IMR-90 (cell line): ENCODE data around the gene MAN1C1. TPM values are rescaled to one million over a fixed set of nuclear protein-coding genes. Genes with fewer than 3 reads are reported as not detected.

Source experiments
- ATAC-seq: fragments of 200-7000 bp; cut with Tn5 transposase; 2 replicates; pipeline ENCODE4 v1.9.1; 2020; ENCODE audit warnings: low read depth, mild to moderate bottlenecking, moderate library complexity
- BruUV-seq: library from RNA; stranded (reverse); fragments of 400-500 nt; replicated peaks from 2 replicates; lab custom pipeline; 2021; lab: Mats Ljungman, UMichigan
- CTCF ChIA-PET: fragments of 300-600 bp; formaldehyde crosslinking; extraction: SDS; loops from one replicate; lab custom pipeline; 2021; ENCODE audit warnings: antibody characterized with exemption; lab: Yijun Ruan, JAX
- POLR2A ChIA-PET: fragments of 300-600 bp; sonication (Branson Sonifier 250); formaldehyde crosslinking; loops from one replicate; lab custom pipeline; 2022; ENCODE audit warnings: antibody characterized with exemption; ENCODE audit not compliant: unreplicated experiment; lab: Charles Lee
- DNase-seq: peaks from one replicate; pipeline ENCODE4 v3.0.0; 2013
- H2AFZ ChIP-seq: replicated peaks from 2 replicates; pipeline ENCODE3; 2013; ENCODE audit warnings: low read length, mild to moderate bottlenecking; ENCODE audit not compliant: poor library complexity
- H2AK5ac ChIP-seq: 2 replicates; pipeline ENCODE4 v1.6.1; 2013; ENCODE audit warnings: low read depth, low read length, inconsistent platforms
- H2AK9ac ChIP-seq: replicated peaks from 2 replicates; pipeline ENCODE3; 2013; ENCODE audit warnings: mild to moderate bottlenecking, low read depth, low read length, moderate library complexity; ENCODE audit not compliant: poor library complexity
- H2BK120ac ChIP-seq: 2 replicates; pipeline ENCODE4 v1.6.1; 2013; ENCODE audit warnings: low read depth, low read length, inconsistent platforms
- H2BK15ac ChIP-seq: 3 replicates; pipeline ENCODE4 v1.6.1; 2013; ENCODE audit warnings: low read depth, low read length, inconsistent platforms
- H2BK20ac ChIP-seq: 2 replicates; pipeline ENCODE4 v1.6.1; 2013; ENCODE audit warnings: low read depth, mild to moderate bottlenecking, inconsistent platforms, low read length, moderate library complexity
- H2BK5ac ChIP-seq: 2 replicates; pipeline ENCODE4 v1.6.1; 2013; ENCODE audit warnings: mild to moderate bottlenecking, low read depth, low read length, inconsistent platforms; ENCODE audit not compliant: poor library complexity, severe bottlenecking
- H3K14ac ChIP-seq: replicated peaks from 2 replicates; pipeline ENCODE4 v1.6.1; 2013; ENCODE audit warnings: low read depth, low read length, inconsistent platforms
- H3K18ac ChIP-seq: 2 replicates; pipeline ENCODE4 v1.6.1; 2013; ENCODE audit warnings: low read depth, low read length, control low read depth
- H3K23ac ChIP-seq: 2 replicates; pipeline ENCODE4 v1.6.1; 2013; ENCODE audit warnings: low read depth, low read length, inconsistent platforms
- H3K27ac ChIP-seq: 2 replicates; pipeline ENCODE4 v1.5.1; 2013; ENCODE audit warnings: mild to moderate bottlenecking, control low read depth, low read length; ENCODE audit not compliant: insufficient read depth
- H3K27me3 ChIP-seq: 2 replicates; pipeline ENCODE4 v1.6.1; 2013; ENCODE audit warnings: low read length; ENCODE audit not compliant: control insufficient read depth, insufficient read depth
- H3K36me3 ChIP-seq: 2 replicates; pipeline ENCODE4 v1.6.1; 2013; ENCODE audit warnings: low read length, mixed read lengths; ENCODE audit not compliant: control insufficient read depth, insufficient read depth
- H3K4ac ChIP-seq: 2 replicates; pipeline ENCODE4 v1.6.1; 2013; ENCODE audit warnings: low read depth, low read length, inconsistent platforms
- H3K4me1 ChIP-seq: 2 replicates; pipeline ENCODE4 v1.6.1; 2013; ENCODE audit warnings: low read length, mixed read lengths; ENCODE audit not compliant: control insufficient read depth, insufficient read depth
- H3K4me2 ChIP-seq: 2 replicates; pipeline ENCODE4 v1.6.1; 2013; ENCODE audit warnings: low read depth, mild to moderate bottlenecking, control low read depth, low read length, moderate library complexity
- H3K4me3 ChIP-seq: 2 replicates; pipeline ENCODE4 v1.5.1; 2013; ENCODE audit warnings: low read depth, mild to moderate bottlenecking, control low read depth, low read length, moderate library complexity; ENCODE audit not compliant: insufficient read depth
- H3K56ac ChIP-seq: 2 replicates; pipeline ENCODE4 v1.6.1; 2013; ENCODE audit warnings: low read length, inconsistent platforms; ENCODE audit not compliant: insufficient read depth; ENCODE audit errors: extremely low read depth
- H3K79me1 ChIP-seq, 2 experiments: 2 replicates each; pipeline ENCODE4 v1.6.1; 2013; ENCODE audit warnings: low read length in 2 of 2, inconsistent platforms in 1 of 2, low read depth in 1 of 2
- H3K9ac ChIP-seq: 2 replicates; pipeline ENCODE4 v1.6.1; 2013; ENCODE audit warnings: low read depth, low read length, control low read depth
- H3K9me1 ChIP-seq: 2 replicates; pipeline ENCODE4 v1.6.1; 2013; ENCODE audit warnings: low read length, inconsistent platforms; ENCODE audit not compliant: insufficient read depth
- H3K9me3 ChIP-seq: 2 replicates; pipeline ENCODE4 v1.6.1; 2013; ENCODE audit warnings: low read length; ENCODE audit not compliant: control insufficient read depth, insufficient read depth
- H4K20me1 ChIP-seq: 2 replicates; pipeline ENCODE4 v1.6.1; 2013; ENCODE audit warnings: low read length, inconsistent platforms; ENCODE audit not compliant: insufficient read depth
- H4K5ac ChIP-seq: 2 replicates; pipeline ENCODE4 v1.6.1; 2013; ENCODE audit warnings: mild to moderate bottlenecking, low read depth, low read length, control low read depth
- H4K8ac ChIP-seq, 2 experiments: 2 replicates each; pipeline ENCODE4 v1.6.1; 2013; ENCODE audit warnings: low read depth in 2 of 2, low read length in 2 of 2, control low read depth in 1 of 2, inconsistent platforms in 1 of 2
- H4K91ac ChIP-seq: 2 replicates; pipeline ENCODE4 v1.6.1; 2013; ENCODE audit warnings: low read depth, low read length, inconsistent platforms; ENCODE audit not compliant: insufficient read depth
- CHD1 ChIP-seq: IDR thresholded peaks from 2 replicates; pipeline ENCODE4 v1.6.1; 2012; ENCODE audit warnings: low read depth, low read length, improper control_type of control experiment
- ELK1 ChIP-seq: fragments of 150-350 bp; IDR thresholded peaks from 2 replicates; pipeline ENCODE4 v1.6.1; 2016; ENCODE audit warnings: low read depth, mild to moderate bottlenecking, low read length, moderate library complexity, borderline replicate concordance
- FOS ChIP-seq: fragments of 150-350 bp; IDR thresholded peaks from 2 replicates; pipeline ENCODE4 v1.6.1; 2016; ENCODE audit warnings: low read depth, low read length
- MAFK ChIP-seq: IDR thresholded peaks from 2 replicates; pipeline ENCODE4 v1.6.1; 2012; ENCODE audit warnings: low read depth, low read length, improper control_type of control experiment
- MAZ ChIP-seq: IDR thresholded peaks from 2 replicates; pipeline ENCODE4 v1.6.1; 2012; ENCODE audit warnings: low read depth, mild to moderate bottlenecking, low read length, improper control_type of control experiment, moderate library complexity, borderline replicate concordance
- POLR2A ChIP-seq: IDR thresholded peaks from 2 replicates; pipeline ENCODE4 v1.6.1; 2012; ENCODE audit warnings: mild to moderate bottlenecking, low read depth, low read length
- RAD21 ChIP-seq: IDR thresholded peaks from 2 replicates; pipeline ENCODE4 v1.6.1; 2012; ENCODE audit warnings: low read length, improper control_type of control experiment
- RCOR1 ChIP-seq: IDR thresholded peaks from 2 replicates; pipeline ENCODE4 v1.6.1; 2012; ENCODE audit warnings: mild to moderate bottlenecking, low read length, improper control_type of control experiment; ENCODE audit not compliant: insufficient replicate concordance
- RFX5 ChIP-seq: IDR thresholded peaks from 2 replicates; pipeline ENCODE4 v1.8.0; 2012; ENCODE audit warnings: low read depth, mild to moderate bottlenecking, low read length, moderate library complexity
- SMC3 ChIP-seq: fragments of 150-350 bp; IDR thresholded peaks from 2 replicates; pipeline ENCODE4 v1.6.1; 2016; ENCODE audit warnings: low read depth, mild to moderate bottlenecking, antibody characterized with exemption, low read length, moderate library complexity
- USF2 ChIP-seq: fragments of 150-350 bp; IDR thresholded peaks from 2 replicates; pipeline ENCODE4 v1.6.1; 2017; ENCODE audit warnings: mild to moderate bottlenecking, antibody characterized with exemption, low read length, low read depth
- WGBS, 2 experiments: methylation state at CpG; one replicate each; pipeline versions ENCODE4 v1.1.5 to v1.1.7; 2013; ENCODE audit warnings: missing lambda C conversion rate in 2 of 2; ENCODE audit not compliant: insufficient read length in 1 of 2; ENCODE audit errors: extremely low coverage in 2 of 2; 5-methylcytosine and 5-hydroxymethylcytosine counted together
- dilution Hi-C: fragments of 300-500 bp; cut with HindIII; formaldehyde crosslinking; loops from one replicate; pipeline ENCODE4 v1.14.3; 2018; ENCODE audit warnings: low sequenced_read_pairs; ENCODE audit not compliant: unreplicated experiment
- in situ Hi-C: fragments of 300-500 bp; cut with MboI; formaldehyde crosslinking; loops from 3 replicates; pipeline ENCODE4 v1.14.3; 2019; ENCODE audit warnings: low sequenced_read_pairs, inconsistent platforms, mixed read lengths
- intact Hi-C: fragments of 100-400 bp; cut with micrococcal nuclease; formaldehyde crosslinking; loops from 2 replicates; pipeline ENCODE4 v1.10.0; 2022
- polyA plus RNA-seq, 3 experiments: library from polyadenylated mRNA; depleted of rRNA; stranded (reverse); fragments of >200 nt; gene quantifications; 2 replicates each; pipeline ENCODE4 v1.2.3, GENCODE V29; 2012; ENCODE audit warnings: low replicate concordance in 1 of 3
- total RNA-seq: library from RNA; depleted of rRNA; stranded (reverse); fragments of >200 nt; gene quantifications from 2 replicates; pipeline ENCODE4 v1.2.3, GENCODE V29; 2012

Gene MAN1C1
- total and polyA plus RNA-seq, 2 of the 4 experiments (the other 2 are of a cell fraction), result 3.2 to 11.3 TPM

- no peak for TF ChIP-seq ELK1
These were observed 45.6 kb upstream of the MAN1C1 start (continued) for GRCh38 chr1:25570798-25571521.

- Histone ChIP-seq H3K4ac (no peak overlapping the region), H4K5ac (no peak overlapping the region), H3K9me1 (peaks cover 13% of the 10 kb centered on the region), H3K56ac (no peak overlapping the region), H3K4me1 (peaks cover 29% of the 10 kb centered on the region), H4K8ac (no peak overlapping the region), H2AK5ac (peak overlapping the region; percentile 20), H3K4me3 (no peak overlapping the region), H2BK5ac (no peak overlapping the region), H3K27me3 (no peaks in the 10 kb centered on the region), H3K4me2 (no peak overlapping the region), H3K23ac (no peak overlapping the region), H4K20me1 (no peaks in the 10 kb centered on the region), H3K14ac (no peak overlapping the region), H2AK9ac (no peak overlapping the region), H2AFZ (no peak overlapping the region), H2BK15ac (no peak overlapping the region), H3K9me3 (no peaks in the 10 kb centered on the region), H3K18ac (no peak overlapping the region), H3K27ac (no peak overlapping the region), H4K91ac (peak overlapping the region; percentile 23; the same call in 1 of the 2 replicates), H3K9ac (no peak overlapping the region), H3K36me3 (no peaks in the 10 kb centered on the region), H3K79me1 (peaks cover 0 to 9% of the 10 kb centered on the region in 2 experiments; a peak in 2 of 4 replicates), H2BK20ac (no peak overlapping the region), H2BK120ac (no peak overlapping the region)
- ATAC-seq (no peak), DNase-seq (no peak)
- intact Hi-C loops, result no loop called here
- BruUV-seq, result no TSS peak
- in situ Hi-C loops, result no loop called here
- ChIA-PET POLR2A (interaction anchor here (0.5 kb wide), 1 partner anchor 1296 kb away, joined by 3 read pairs; no protein-coding TSS in a partner anchor), CTCF (no interaction called here)
- 78% methylated on average over 3 of the region's 6 CpGs; no CpG with 5 or more reads in 1 of the 2 experiments for WGBS, 2 experiments
- dilution Hi-C loops, result no loop called here
- TF ChIP-seq MAZ (no peak), USF2 (no peak), ELK1 (no peak), CHD1 (no peak), FOS (no peak), POLR2A (no peak), RCOR1 (no peak), RAD21 (no peak), MAFK (no peak), SMC3 (no peak), RFX5 (no peak)
These were observed 45.0 kb upstream of the MAN1C1 start for GRCh38 chr1:25571522-25571970.
